Fibroblast of pulmonary artery (primary cell): ENCODE measurements around the gene RAB3GAP1.

Experiments used
- DNase-seq: peaks from one replicate; pipeline ENCODE4 v3.0.0-alpha.2; 2010; ENCODE audit warnings: low read depth
- H3K4me3 ChIP-seq: replicated peaks from 2 replicates; pipeline ENCODE4 v1.5.1; 2011; ENCODE audit warnings: low read depth, mild to moderate bottlenecking, control low read depth, low read length, moderate library complexity
- TF ChIP-seq, protein P1 (sequence below): IDR thresholded peaks from 2 replicates; pipeline ENCODE4 v1.5.1; 2011; ENCODE audit warnings: mild to moderate bottlenecking, control low read depth, low read length, inconsistent platforms; ENCODE audit errors: missing control alignments

RAB3GAP1 gene

DNA sequence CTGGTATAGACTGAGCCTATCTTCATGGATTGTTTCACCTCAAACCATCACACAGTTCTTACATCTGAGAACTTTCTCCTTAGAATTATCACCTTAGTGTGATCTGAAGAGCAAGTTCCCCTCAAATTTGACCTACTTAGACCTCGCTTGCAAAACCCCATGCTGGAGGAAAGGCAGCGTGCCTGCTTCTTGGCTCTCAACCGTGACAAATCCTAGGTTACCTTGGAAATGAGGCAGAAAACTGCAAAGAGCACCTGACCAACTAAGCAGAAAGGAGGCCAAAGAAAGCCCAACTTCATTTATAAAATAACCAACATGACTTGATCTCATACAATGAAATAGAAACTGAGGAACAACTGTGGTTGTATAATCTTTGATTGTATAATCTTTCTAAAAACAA lies 146.4 kb downstream of the RAB3GAP1 start:
- TF ChIP-seq, protein P1, sequence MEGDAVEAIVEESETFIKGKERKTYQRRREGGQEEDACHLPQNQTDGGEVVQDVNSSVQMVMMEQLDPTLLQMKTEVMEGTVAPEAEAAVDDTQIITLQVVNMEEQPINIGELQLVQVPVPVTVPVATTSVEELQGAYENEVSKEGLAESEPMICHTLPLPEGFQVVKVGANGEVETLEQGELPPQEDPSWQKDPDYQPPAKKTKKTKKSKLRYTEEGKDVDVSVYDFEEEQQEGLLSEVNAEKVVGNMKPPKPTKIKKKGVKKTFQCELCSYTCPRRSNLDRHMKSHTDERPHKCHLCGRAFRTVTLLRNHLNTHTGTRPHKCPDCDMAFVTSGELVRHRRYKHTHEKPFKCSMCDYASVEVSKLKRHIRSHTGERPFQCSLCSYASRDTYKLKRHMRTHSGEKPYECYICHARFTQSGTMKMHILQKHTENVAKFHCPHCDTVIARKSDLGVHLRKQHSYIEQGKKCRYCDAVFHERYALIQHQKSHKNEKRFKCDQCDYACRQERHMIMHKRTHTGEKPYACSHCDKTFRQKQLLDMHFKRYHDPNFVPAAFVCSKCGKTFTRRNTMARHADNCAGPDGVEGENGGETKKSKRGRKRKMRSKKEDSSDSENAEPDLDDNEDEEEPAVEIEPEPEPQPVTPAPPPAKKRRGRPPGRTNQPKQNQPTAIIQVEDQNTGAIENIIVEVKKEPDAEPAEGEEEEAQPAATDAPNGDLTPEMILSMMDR: no peak
- DNase-seq: no peak

DNA sequence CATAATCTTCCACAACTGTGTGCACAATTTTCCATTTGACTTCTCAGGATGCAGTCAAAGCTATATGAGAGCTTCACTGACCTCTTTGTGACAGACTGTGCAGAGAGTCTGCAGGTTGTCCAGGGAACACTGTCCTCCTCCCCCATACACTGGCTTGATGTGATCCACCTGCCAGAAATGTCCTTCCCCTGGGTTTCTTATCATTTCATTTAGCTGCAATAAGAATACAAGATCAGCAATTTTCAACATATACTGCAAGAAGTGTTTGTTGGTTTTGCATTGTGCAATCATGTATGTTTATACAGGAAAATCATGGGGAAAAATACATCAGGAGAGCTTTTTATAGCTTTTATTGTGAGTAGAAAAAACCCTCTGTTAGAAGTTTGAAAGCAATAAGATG lies 150.7 kb downstream of the RAB3GAP1 start:
- DNase-seq: peak; percentile 27
- TF ChIP-seq, protein P1: no peak
- no peak overlapping the region for H3K4me3 ChIP-seq

More for the DNA sequence above, 146.4 kb downstream of the RAB3GAP1 start:
- H3K4me3 ChIP-seq: no peak overlapping the region

DNA sequence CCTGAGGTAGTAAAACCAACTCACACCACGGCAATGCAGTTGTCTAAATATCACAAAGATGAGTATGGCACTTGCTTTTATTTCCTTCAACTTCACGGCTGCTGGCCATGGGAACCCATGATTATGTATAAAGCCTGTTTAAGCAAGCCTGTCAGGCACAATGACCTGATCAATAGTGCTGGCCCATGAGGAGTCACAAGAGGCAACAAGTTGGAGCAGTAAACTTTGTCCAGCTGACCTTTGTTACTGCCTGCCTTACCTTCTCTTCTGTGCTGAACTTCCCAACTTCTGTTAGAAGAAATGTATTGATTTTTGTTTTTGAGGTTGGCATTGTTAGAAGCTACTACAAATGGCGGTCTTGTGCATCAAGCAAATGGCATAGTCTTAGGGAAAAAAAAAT lies 151.9 kb downstream of the RAB3GAP1 start:
- DNase-seq: no peak
- H3K4me3 ChIP-seq: no peak overlapping the region
- TF ChIP-seq, protein P1: no peak

DNA sequence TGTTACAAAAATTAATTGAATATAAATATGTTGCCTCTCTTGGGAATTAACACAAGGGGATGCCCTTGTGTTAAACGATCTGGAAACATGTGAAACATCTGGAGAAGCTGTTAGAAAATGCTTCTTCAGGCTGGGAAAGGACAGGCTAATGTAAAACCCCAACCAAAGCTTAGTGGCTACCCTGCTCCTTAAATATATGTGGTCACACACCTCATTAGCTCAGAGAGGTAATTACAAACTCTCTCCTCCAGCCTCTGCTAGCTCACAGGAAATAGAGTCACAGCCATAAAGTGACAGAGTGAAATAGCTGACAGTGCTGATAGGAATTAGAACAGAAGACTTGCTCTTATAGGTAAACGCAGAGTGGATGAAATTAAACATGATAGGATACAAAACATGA lies 155.9 kb downstream of the RAB3GAP1 start:
- no peak for DNase-seq
- TF ChIP-seq, protein P1: no peak
- no peak overlapping the region for H3K4me3 ChIP-seq

DNA sequence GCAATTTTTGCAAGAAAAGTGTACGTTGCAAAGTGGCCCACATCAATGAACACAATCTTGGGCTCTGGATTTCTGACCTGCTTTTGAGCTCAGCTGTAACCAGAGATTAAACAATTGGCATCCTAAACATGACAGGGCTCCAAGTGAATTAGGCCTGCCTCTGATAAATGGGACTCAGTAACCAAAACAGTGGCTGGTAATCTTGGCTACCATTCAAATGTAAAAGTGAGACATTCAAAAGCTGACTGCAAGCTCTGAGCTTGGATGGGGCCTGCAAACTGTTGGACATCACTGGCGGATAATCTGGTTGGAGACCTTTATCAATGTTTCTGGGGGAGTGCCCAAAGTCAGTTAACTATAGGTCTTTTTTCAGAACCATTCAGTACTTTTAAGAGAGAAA lies 160.7 kb downstream of the RAB3GAP1 start:
- TF ChIP-seq, protein P1: no peak

DNA sequence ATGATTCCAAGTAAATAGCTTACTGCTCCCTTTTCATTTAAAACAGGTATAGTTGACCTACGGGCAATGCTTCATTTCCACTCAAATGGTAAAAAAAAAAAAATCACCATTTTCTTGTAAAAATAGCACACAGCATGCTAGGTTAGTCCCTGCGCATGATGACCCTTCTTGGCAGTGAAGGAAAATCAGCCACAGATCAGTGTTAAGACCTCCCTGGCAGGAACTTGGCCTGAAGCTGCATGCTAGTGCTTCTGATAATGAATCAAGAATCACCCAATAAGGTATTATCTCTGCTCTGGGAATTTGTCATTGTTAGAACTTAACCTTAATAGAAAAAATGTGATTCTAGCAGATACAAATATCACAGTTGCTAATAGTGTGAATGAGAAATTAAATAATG lies 166.3 kb downstream of the RAB3GAP1 start:
- no peak for DNase-seq
- TF ChIP-seq, protein P1: no peak
- H3K4me3 ChIP-seq: no peak overlapping the region

More for the DNA sequence above, 160.7 kb downstream of the RAB3GAP1 start:
- peak; percentile 20 for DNase-seq
- H3K4me3 ChIP-seq: no peak overlapping the region

DNA sequence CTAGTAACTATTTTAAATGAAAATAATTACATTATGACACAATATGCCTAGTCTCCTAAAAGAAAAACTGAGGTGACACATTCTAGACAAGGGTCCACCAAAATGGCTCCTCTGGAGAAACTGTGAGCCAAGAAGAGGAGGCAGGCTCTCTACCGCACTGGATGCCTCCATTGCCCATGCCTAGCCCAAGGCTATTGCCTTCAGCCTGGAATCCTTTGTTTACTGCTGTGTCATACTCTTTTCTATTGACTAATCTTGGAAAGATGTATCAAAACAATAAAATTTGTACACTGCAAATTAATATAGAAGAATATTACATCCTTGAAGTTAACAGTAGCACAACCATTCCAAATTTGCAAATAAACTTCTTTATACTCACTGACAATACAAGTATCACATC lies 167.1 kb downstream of the RAB3GAP1 start:
- no peak overlapping the region for H3K4me3 ChIP-seq
- DNase-seq: no peak
- TF ChIP-seq, protein P1: no peak
